Uterus (tissue), 4 donors: ENCODE results near the gene SIAH1. TPM values are rescaled to one million over a fixed set of nuclear protein-coding genes. Genes with fewer than 3 reads are reported as not detected.

Experiments used
- DNase-seq, 2 donors: peaks; one replicate each; pipeline ENCODE4 v3.0.0-alpha.2; 2019 to 2020
- H3K27ac ChIP-seq, 2 donors: fragments of 200-600 bp; sonication (generic); 1 replicate in 1 of 2; 2 replicates in 1 of 2; pipeline ENCODE4 v1.5.1; 2016 to 2018
- H3K27me3 ChIP-seq, 2 donors: fragments of 200-600 bp; sonication (generic); one replicate each; pipeline ENCODE4 v1.5.1; 2018 to 2019; ENCODE audit warnings: control low read depth in 1 of 2
- H3K36me3 ChIP-seq, 2 donors: fragments of 200-600 bp; sonication (generic); one replicate each; pipeline ENCODE4 v1.5.1; 2019; ENCODE audit warnings: control low read depth in 1 of 2
- H3K4me1 ChIP-seq, 2 donors: fragments of 200-600 bp; sonication (generic); one replicate each; pipeline ENCODE4 v1.5.1; 2018 to 2019; ENCODE audit warnings: control low read depth in 1 of 2
- H3K4me3 ChIP-seq, 2 donors: fragments of 200-600 bp; sonication (generic); 1 replicate in 1 of 2; 2 replicates in 1 of 2; pipeline ENCODE4 v1.5.1; 2018 to 2019; ENCODE audit warnings: mild to moderate bottlenecking in 1 of 2
- H3K9me3 ChIP-seq, 2 donors: fragments of 200-600 bp; sonication (generic); one replicate each; pipeline ENCODE4 v1.5.1; 2019; ENCODE audit warnings: control low read depth in 1 of 2
- CTCF ChIP-seq, 4 experiments: fragments of 200-600 bp in 2 of 4; fragments of 450-650 bp in 2 of 4; sonication (generic) in 2 of 4; IDR thresholded peaks; one replicate each; pipeline ENCODE4 v1.5.1; 2016 to 2019; ENCODE audit warnings: antibody characterized with exemption in 4 of 4, mild to moderate bottlenecking in 2 of 4, moderate library complexity in 1 of 4
- POLR2A ChIP-seq, 2 donors: fragments of 450-650 bp; IDR thresholded peaks; one replicate each; pipeline ENCODE4 v1.6.1; 2016; ENCODE audit warnings: antibody characterized with exemption in 2 of 2, mild to moderate bottlenecking in 1 of 2, moderate library complexity in 1 of 2
- intact Hi-C: fragments of 100-400 bp; cut with DNase I; formaldehyde crosslinking; loops from one replicate; pipeline ENCODE4 v1.15.1; 2023; ENCODE audit warnings: low total_unique reads
- total RNA-seq, 4 donors: library from RNA; depleted of rRNA in 3 of 4; stranded (reverse); fragments of >200 nt in 3 of 4; gene quantifications; one replicate each; pipeline versions ENCODE4 v1.1.0 to v1.2.4, GENCODE V29; 2014 to 2023
- donor health status: DM: yes; HTN: yes; CAD: no.

The SIAH1 gene
- total RNA-seq, 4 donors from 2014 or later, result 28.2 to 79.4 (median 41.6) TPM

GRCh38 chr16:48334325-48334724 is 50.9 kb downstream of the SIAH1 start:
- no peak for DNase-seq
- Histone ChIP-seq H3K27ac (no peak overlapping the region), H3K9me3 (no peaks in the 10 kb centered on the region), H3K27me3 (no peaks in the 10 kb centered on the region), H3K4me3 (no peak overlapping the region), H3K36me3 (no peaks in the 10 kb centered on the region), H3K4me1 (no peaks in the 10 kb centered on the region)
- TF ChIP-seq POLR2A (IDR thresholded peaks at IDR 0.05) (no peak), CTCF (IDR thresholded peaks at IDR 0.05) (no peak)
- intact Hi-C loops, result no loop called here

GRCh38 chr16:48332978-48333377 is 52.2 kb downstream of the SIAH1 start:
- Histone ChIP-seq H3K9me3 (no peaks in the 10 kb centered on the region), H3K27ac (no peak overlapping the region), H3K4me1 (no peaks in the 10 kb centered on the region), H3K4me3 (no peak overlapping the region), H3K36me3 (no peaks in the 10 kb centered on the region), H3K27me3 (no peaks in the 10 kb centered on the region)
- DNase-seq, result no peak
- intact Hi-C loops, result no loop called here
- TF ChIP-seq CTCF (IDR thresholded peaks at IDR 0.05) (no peak), POLR2A (IDR thresholded peaks at IDR 0.05) (no peak)

- H3K9me3 ChIP-seq, result no peaks in the 10 kb centered on the region
- H3K36me3 ChIP-seq, result no peaks in the 10 kb centered on the region
- no peak for TF ChIP-seq POLR2A (IDR thresholded peaks at IDR 0.05)
- intact Hi-C loops, result no loop called here
- H3K4me3 ChIP-seq, result no peak overlapping the region
- no peak overlapping the region for H3K27ac ChIP-seq
- no peaks in the 10 kb centered on the region for H3K27me3 ChIP-seq
- no peak for DNase-seq
- no peaks in the 10 kb centered on the region for H3K4me1 ChIP-seq
Measured at GRCh38 chr16:48330841-48331192, 54.4 kb downstream of the SIAH1 start.

GRCh38 chr16:48330189-48330840 is 54.9 kb downstream of the SIAH1 start:
- intact Hi-C loops, result no loop called here
- no peak overlapping the region for H3K4me3 ChIP-seq
- TF ChIP-seq POLR2A (IDR thresholded peaks at IDR 0.05), result no peak
- TF ChIP-seq CTCF (IDR thresholded peaks at IDR 0.05), result no peak
- no peaks in the 10 kb centered on the region for H3K9me3 ChIP-seq
- no peak overlapping the region for H3K27ac ChIP-seq
- no peaks in the 10 kb centered on the region for H3K36me3 ChIP-seq
- H3K4me1 ChIP-seq, result no peaks in the 10 kb centered on the region
- no peaks in the 10 kb centered on the region for H3K27me3 ChIP-seq
- no peak for DNase-seq

GRCh38 chr16:48329138-48329537 is 56.1 kb downstream of the SIAH1 start:
- Histone ChIP-seq H3K4me1 (no peaks in the 10 kb centered on the region), H3K4me3 (no peak overlapping the region), H3K9me3 (no peaks in the 10 kb centered on the region), H3K36me3 (no peaks in the 10 kb centered on the region), H3K27ac (no peak overlapping the region), H3K27me3 (no peaks in the 10 kb centered on the region)
- intact Hi-C loops, result no loop called here
- no peak for TF ChIP-seq CTCF (IDR thresholded peaks at IDR 0.05)
- no peak for DNase-seq

GRCh38 chr16:48326915-48327314 is 58.3 kb downstream of the SIAH1 start:
- Histone ChIP-seq H3K4me3 (no peak overlapping the region), H3K4me1 (no peaks in the 10 kb centered on the region), H3K27ac (no peak overlapping the region), H3K36me3 (no peaks in the 10 kb centered on the region), H3K9me3 (no peaks in the 10 kb centered on the region), H3K27me3 (no peaks in the 10 kb centered on the region)
- DNase-seq, result no peak
- intact Hi-C loops, result no loop called here
- TF ChIP-seq POLR2A (IDR thresholded peaks at IDR 0.05) (no peak), CTCF (IDR thresholded peaks at IDR 0.05) (no peak)
